ENCODE data around the gene ZNF236.
A peak's percentile ranks its signal among the peaks of the same experiment; 100 is the strongest.

GRCh38 chr18:76875390-76876325 lies 53.3 kb downstream of the ZNF236 start:
- peak; percentile 78 for TF ChIP-seq CTCF (conservative IDR thresholded peaks at IDR 0.05; ENCODE audit: low read length)
- no peak for TF ChIP-seq EZH2phosphoT487 (IDR thresholded peaks at IDR 0.05; ENCODE audit: borderline replicate concordance, low read depth, low read length)
